WTC11 (cell line): ENCODE data around the gene NECAB3.

Experiments used
- AFF4 ChIP-seq: sonication (generic); formaldehyde crosslinking; IDR thresholded peaks from 2 replicates; pipeline ENCODE4 v1.8.1; 2023; ENCODE audit warnings: mild to moderate bottlenecking, missing genetic modification reagents, borderline replicate concordance
- ATF1 ChIP-seq: sonication (generic); formaldehyde crosslinking; IDR thresholded peaks from 2 replicates; pipeline ENCODE4 v1.8.1; 2023; ENCODE audit warnings: mild to moderate bottlenecking, moderate library complexity, missing genetic modification reagents
- CREB1 ChIP-seq: sonication (generic); formaldehyde crosslinking; IDR thresholded peaks from 2 replicates; pipeline ENCODE4 v1.8.0; 2023; ENCODE audit warnings: mild to moderate bottlenecking, missing genetic modification reagents
- ELF4 ChIP-seq: sonication (generic); formaldehyde crosslinking; IDR thresholded peaks from 2 replicates; pipeline ENCODE4 v1.8.1; 2022; ENCODE audit warnings: low read depth, mild to moderate bottlenecking, moderate library complexity, missing genetic modification reagents
- FOXP4 ChIP-seq: sonication (generic); formaldehyde crosslinking; IDR thresholded peaks from 2 replicates; pipeline ENCODE4 v1.8.0; 2022; ENCODE audit warnings: mild to moderate bottlenecking, missing genetic modification reagents
- HMGXB4 ChIP-seq: sonication (generic); formaldehyde crosslinking; IDR thresholded peaks from 2 replicates; pipeline ENCODE4 v1.8.1; 2023; ENCODE audit warnings: mild to moderate bottlenecking, moderate library complexity, missing genetic modification reagents
- IRF1 ChIP-seq: sonication (generic); formaldehyde crosslinking; IDR thresholded peaks from 2 replicates; pipeline ENCODE4 v1.8.0; 2023; ENCODE audit warnings: missing genetic modification reagents
- MAX ChIP-seq: sonication (generic); formaldehyde crosslinking; IDR thresholded peaks from 2 replicates; pipeline ENCODE4 v1.8.0; 2022; ENCODE audit warnings: mild to moderate bottlenecking, missing genetic modification reagents
- MLX ChIP-seq: sonication (generic); formaldehyde crosslinking; IDR thresholded peaks from 2 replicates; pipeline ENCODE4 v1.8.1; 2023; ENCODE audit warnings: mild to moderate bottlenecking, missing genetic modification reagents, moderate library complexity
- NFYB ChIP-seq: sonication (generic); formaldehyde crosslinking; conservative IDR thresholded peaks from 2 replicates; pipeline ENCODE4 v1.8.0; 2022; ENCODE audit warnings: low read depth, missing genetic modification reagents
- TF ChIP-seq, protein P1 (sequence below): fragments of 250-450 bp; sonication (Bioruptor Pico); IDR thresholded peaks from 2 replicates; pipeline ENCODE4 v1.9.0; 2021; ENCODE audit warnings: mild to moderate bottlenecking, borderline replicate concordance
- TF ChIP-seq, protein P2 (sequence below): fragments of 200-600 bp; IDR thresholded peaks from 2 replicates; pipeline ENCODE4 v1.8.0; 2022; ENCODE audit warnings: antibody characterized with exemption
- TF ChIP-seq, protein P3 (sequence below): sonication (generic); formaldehyde crosslinking; IDR thresholded peaks from 2 replicates; pipeline ENCODE4 v1.8.1; 2023; ENCODE audit warnings: mild to moderate bottlenecking, missing genetic modification reagents
- TF ChIP-seq, protein P4 (sequence below): sonication (generic); formaldehyde crosslinking; IDR thresholded peaks from 2 replicates; pipeline ENCODE4 v1.8.1; 2023; ENCODE audit warnings: mild to moderate bottlenecking, missing genetic modification reagents, moderate library complexity

DNA sequence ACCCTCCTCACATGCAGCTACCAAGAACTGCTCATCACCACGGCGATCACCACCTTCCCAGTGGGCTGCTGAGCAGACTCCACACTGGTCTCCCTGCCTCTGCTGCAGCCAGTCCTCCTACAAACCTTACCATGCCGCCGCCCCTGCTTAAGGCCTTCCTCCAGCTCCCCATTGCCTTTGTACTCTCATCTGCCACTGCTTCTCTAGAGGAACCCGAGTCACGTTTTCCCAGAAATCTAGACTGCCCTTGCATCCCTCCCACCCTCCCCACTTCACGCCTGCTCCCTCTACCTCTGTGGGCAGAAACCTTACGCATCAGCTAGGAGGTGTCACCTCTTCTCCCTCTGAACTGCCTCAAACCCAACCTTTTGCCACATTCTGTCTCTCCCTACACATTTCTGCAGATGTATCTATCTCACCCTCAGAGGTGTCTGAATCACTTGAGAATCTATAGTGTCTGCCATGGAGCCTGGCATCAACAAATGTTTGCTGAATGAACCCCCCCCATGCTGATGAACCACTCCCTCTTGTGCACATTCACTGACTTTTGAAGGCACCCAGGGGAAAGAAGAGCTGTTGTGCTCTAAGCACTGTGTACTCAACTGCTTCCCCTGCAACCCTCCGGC lies 7.6 kb upstream of the NECAB3 start:
- no peak for TF ChIP-seq HMGXB4 (CRISPR knock-in tag)
- no peak for TF ChIP-seq AFF4
- TF ChIP-seq MAX: no peak
- no peak for TF ChIP-seq NFYB (CRISPR knock-in tag)
- TF ChIP-seq, protein P1, sequence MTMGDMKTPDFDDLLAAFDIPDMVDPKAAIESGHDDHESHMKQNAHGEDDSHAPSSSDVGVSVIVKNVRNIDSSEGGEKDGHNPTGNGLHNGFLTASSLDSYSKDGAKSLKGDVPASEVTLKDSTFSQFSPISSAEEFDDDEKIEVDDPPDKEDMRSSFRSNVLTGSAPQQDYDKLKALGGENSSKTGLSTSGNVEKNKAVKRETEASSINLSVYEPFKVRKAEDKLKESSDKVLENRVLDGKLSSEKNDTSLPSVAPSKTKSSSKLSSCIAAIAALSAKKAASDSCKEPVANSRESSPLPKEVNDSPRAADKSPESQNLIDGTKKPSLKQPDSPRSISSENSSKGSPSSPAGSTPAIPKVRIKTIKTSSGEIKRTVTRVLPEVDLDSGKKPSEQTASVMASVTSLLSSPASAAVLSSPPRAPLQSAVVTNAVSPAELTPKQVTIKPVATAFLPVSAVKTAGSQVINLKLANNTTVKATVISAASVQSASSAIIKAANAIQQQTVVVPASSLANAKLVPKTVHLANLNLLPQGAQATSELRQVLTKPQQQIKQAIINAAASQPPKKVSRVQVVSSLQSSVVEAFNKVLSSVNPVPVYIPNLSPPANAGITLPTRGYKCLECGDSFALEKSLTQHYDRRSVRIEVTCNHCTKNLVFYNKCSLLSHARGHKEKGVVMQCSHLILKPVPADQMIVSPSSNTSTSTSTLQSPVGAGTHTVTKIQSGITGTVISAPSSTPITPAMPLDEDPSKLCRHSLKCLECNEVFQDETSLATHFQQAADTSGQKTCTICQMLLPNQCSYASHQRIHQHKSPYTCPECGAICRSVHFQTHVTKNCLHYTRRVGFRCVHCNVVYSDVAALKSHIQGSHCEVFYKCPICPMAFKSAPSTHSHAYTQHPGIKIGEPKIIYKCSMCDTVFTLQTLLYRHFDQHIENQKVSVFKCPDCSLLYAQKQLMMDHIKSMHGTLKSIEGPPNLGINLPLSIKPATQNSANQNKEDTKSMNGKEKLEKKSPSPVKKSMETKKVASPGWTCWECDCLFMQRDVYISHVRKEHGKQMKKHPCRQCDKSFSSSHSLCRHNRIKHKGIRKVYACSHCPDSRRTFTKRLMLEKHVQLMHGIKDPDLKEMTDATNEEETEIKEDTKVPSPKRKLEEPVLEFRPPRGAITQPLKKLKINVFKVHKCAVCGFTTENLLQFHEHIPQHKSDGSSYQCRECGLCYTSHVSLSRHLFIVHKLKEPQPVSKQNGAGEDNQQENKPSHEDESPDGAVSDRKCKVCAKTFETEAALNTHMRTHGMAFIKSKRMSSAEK (CRISPR knock-in tag): no peak
- TF ChIP-seq ATF1: no peak
- TF ChIP-seq CREB1 (CRISPR knock-in tag): no peak
- TF ChIP-seq, protein P2, sequence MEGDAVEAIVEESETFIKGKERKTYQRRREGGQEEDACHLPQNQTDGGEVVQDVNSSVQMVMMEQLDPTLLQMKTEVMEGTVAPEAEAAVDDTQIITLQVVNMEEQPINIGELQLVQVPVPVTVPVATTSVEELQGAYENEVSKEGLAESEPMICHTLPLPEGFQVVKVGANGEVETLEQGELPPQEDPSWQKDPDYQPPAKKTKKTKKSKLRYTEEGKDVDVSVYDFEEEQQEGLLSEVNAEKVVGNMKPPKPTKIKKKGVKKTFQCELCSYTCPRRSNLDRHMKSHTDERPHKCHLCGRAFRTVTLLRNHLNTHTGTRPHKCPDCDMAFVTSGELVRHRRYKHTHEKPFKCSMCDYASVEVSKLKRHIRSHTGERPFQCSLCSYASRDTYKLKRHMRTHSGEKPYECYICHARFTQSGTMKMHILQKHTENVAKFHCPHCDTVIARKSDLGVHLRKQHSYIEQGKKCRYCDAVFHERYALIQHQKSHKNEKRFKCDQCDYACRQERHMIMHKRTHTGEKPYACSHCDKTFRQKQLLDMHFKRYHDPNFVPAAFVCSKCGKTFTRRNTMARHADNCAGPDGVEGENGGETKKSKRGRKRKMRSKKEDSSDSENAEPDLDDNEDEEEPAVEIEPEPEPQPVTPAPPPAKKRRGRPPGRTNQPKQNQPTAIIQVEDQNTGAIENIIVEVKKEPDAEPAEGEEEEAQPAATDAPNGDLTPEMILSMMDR: no peak
- TF ChIP-seq, protein P3, sequence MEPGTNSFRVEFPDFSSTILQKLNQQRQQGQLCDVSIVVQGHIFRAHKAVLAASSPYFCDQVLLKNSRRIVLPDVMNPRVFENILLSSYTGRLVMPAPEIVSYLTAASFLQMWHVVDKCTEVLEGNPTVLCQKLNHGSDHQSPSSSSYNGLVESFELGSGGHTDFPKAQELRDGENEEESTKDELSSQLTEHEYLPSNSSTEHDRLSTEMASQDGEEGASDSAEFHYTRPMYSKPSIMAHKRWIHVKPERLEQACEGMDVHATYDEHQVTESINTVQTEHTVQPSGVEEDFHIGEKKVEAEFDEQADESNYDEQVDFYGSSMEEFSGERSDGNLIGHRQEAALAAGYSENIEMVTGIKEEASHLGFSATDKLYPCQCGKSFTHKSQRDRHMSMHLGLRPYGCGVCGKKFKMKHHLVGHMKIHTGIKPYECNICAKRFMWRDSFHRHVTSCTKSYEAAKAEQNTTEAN: no peak
- TF ChIP-seq, protein P4, sequence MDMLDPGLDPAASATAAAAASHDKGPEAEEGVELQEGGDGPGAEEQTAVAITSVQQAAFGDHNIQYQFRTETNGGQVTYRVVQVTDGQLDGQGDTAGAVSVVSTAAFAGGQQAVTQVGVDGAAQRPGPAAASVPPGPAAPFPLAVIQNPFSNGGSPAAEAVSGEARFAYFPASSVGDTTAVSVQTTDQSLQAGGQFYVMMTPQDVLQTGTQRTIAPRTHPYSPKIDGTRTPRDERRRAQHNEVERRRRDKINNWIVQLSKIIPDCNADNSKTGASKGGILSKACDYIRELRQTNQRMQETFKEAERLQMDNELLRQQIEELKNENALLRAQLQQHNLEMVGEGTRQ: no peak
- TF ChIP-seq MLX (CRISPR knock-in tag): no peak
- TF ChIP-seq FOXP4 (CRISPR knock-in tag): no peak
- TF ChIP-seq IRF1 (CRISPR knock-in tag): no peak
- TF ChIP-seq ELF4: no peak
